PC-9 (cell line): ENCODE data around the gene LUC7L3. TPM values are rescaled to one million over a fixed set of nuclear protein-coding genes. Genes with fewer than 3 reads are reported as not detected.

Source experiments
- BruUV-seq: library from RNA; stranded (reverse); fragments of 400-500 nt; replicated peaks from 2 replicates; lab custom pipeline; 2021; lab: Mats Ljungman, UMichigan
- CTCF ChIA-PET: fragments of 300-600 bp; sonication (Branson Sonifier 250); formaldehyde crosslinking; loops from one replicate; lab custom pipeline; 2022; ENCODE audit warnings: antibody characterized with exemption; lab: Charles Lee
- POLR2A ChIA-PET: fragments of 300-600 bp; sonication (Branson Sonifier 250); formaldehyde crosslinking; loops from one replicate; lab custom pipeline; 2022; ENCODE audit warnings: antibody characterized with exemption; ENCODE audit not compliant: unreplicated experiment; lab: Charles Lee
- DNase-seq, 2 experiments: peaks; one replicate each; pipeline versions ENCODE4 v3.0.0 to v3.0.0-alpha.2; 2015 to 2022; ENCODE audit warnings: mixed read lengths in 1 of 2
- H2AFZ ChIP-seq: fragments of 200-600 bp; sonication (generic); 2 replicates; pipeline ENCODE4 v1.8.1; 2017; ENCODE audit warnings: antibody characterized with exemption
- H3F3A ChIP-seq: fragments of 200-600 bp; sonication (generic); 2 replicates; pipeline ENCODE4 v1.8.1; 2017; ENCODE audit warnings: antibody characterized with exemption, mild to moderate bottlenecking, low read depth; ENCODE audit not compliant: insufficient read depth
- H3K27ac ChIP-seq: fragments of 200-600 bp; sonication (generic); 2 replicates; pipeline ENCODE4 v1.6.1; 2016; ENCODE audit warnings: mixed run types
- H3K27me3 ChIP-seq: fragments of 200-600 bp; sonication (generic); 2 replicates; pipeline ENCODE4 v1.6.1; 2016; ENCODE audit warnings: low read depth, mixed run types; ENCODE audit not compliant: insufficient read depth
- H3K36me3 ChIP-seq: fragments of 200-600 bp; sonication (generic); 2 replicates; pipeline ENCODE4 v1.6.1; 2016; ENCODE audit warnings: low read depth, mixed run types
- H3K4me1 ChIP-seq: fragments of 200-600 bp; sonication (generic); replicated peaks from 2 replicates; pipeline ENCODE4 v1.6.1; 2016; ENCODE audit warnings: mixed run types; ENCODE audit not compliant: insufficient read depth
- H3K4me2 ChIP-seq: fragments of 200-600 bp; sonication (generic); 2 replicates; pipeline ENCODE4 v1.6.1; 2017; ENCODE audit warnings: mixed run types
- H3K4me3 ChIP-seq: fragments of 200-600 bp; sonication (generic); 2 replicates; pipeline ENCODE4 v1.6.1; 2016; ENCODE audit warnings: mixed run types
- H3K79me2 ChIP-seq: fragments of 200-600 bp; sonication (generic); 2 replicates; pipeline ENCODE4 v1.6.1; 2017; ENCODE audit warnings: low read depth, mixed run types
- H3K9me2 ChIP-seq: fragments of 200-600 bp; sonication (generic); 2 replicates; pipeline ENCODE4 v1.8.1; 2017; ENCODE audit warnings: mild to moderate bottlenecking; ENCODE audit not compliant: insufficient read depth
- H3K9me3 ChIP-seq: fragments of 200-600 bp; sonication (generic); 2 replicates; pipeline ENCODE4 v1.8.1; 2016; ENCODE audit warnings: low read depth; ENCODE audit not compliant: insufficient read depth
- H4K20me1 ChIP-seq: fragments of 200-600 bp; sonication (generic); 2 replicates; pipeline ENCODE4 v1.8.1; 2017; ENCODE audit not compliant: insufficient read depth
- CTCF ChIP-seq: fragments of 200-600 bp; sonication (generic); conservative IDR thresholded peaks from 2 replicates; pipeline ENCODE4 v1.6.1; 2017; ENCODE audit warnings: mixed run types, antibody characterized with exemption, mild to moderate bottlenecking, moderate library complexity
- EZH2 ChIP-seq: fragments of 200-600 bp; sonication (generic); IDR thresholded peaks from 2 replicates; pipeline ENCODE4 v1.8.0; 2017; ENCODE audit warnings: antibody characterized with exemption, low read depth
- intact Hi-C: fragments of 100-400 bp; cut with micrococcal nuclease; formaldehyde crosslinking; loops from one replicate; pipeline ENCODE4 v1.10.0; 2022; ENCODE audit not compliant: unreplicated experiment
- total RNA-seq: library from RNA; stranded (reverse); gene quantifications from 2 replicates; pipeline ENCODE4 v1.2.3, GENCODE V29; 2021

Gene LUC7L3
- total RNA-seq, 1 experiment from 2014 or later: 147 TPM

GRCh38 chr17:50781167-50781566 lies 61.8 kb downstream of the LUC7L3 start:
- Histone ChIP-seq H2AFZ (no peak overlapping the region), H3K9me2 (no peaks in the 10 kb centered on the region), H3K4me2 (no peak overlapping the region), H4K20me1 (no peaks in the 10 kb centered on the region), H3K9me3 (no peaks in the 10 kb centered on the region), H3K4me1 (no peaks in the 10 kb centered on the region), H3K27ac (no peak overlapping the region), H3F3A (no peaks in the 10 kb centered on the region), H3K79me2 (no peaks in the 10 kb centered on the region), H3K27me3 (no peaks in the 10 kb centered on the region), H3K4me3 (no peak overlapping the region), H3K36me3 (no peaks in the 10 kb centered on the region)
- intact Hi-C loops: loop anchor here (5.0 kb wide), 1 partner anchor 234 kb away; the partner anchor contains the start of gene SPATA20
- no peak for DNase-seq
- no TSS peak for BruUV-seq
- no peak for TF ChIP-seq CTCF
- no peak for TF ChIP-seq EZH2
- CTCF ChIA-PET: no interaction called here
- POLR2A ChIA-PET: no interaction called here

GRCh38 chr17:50783193-50783660 lies 63.8 kb downstream of the LUC7L3 start:
- peak; percentile 76 to 86 for DNase-seq
- ChIA-PET CTCF (interaction anchor here (0.6 to 1.2 kb wide), 9 partner anchors 11 to 259 kb away, joined by 3 to 26 read pairs (median 5); no protein-coding TSS in a partner anchor), POLR2A (interaction anchor here (0.6 kb wide), 1 partner anchor 101 kb away, joined by 3 read pairs; no protein-coding TSS in a partner anchor)
- no peaks in the 10 kb centered on the region for H4K20me1 ChIP-seq
- intact Hi-C loops: loop anchor here (1.0 to 5.0 kb wide), 5 partner anchors 59 to 370 kb away; partner anchors contain the start of genes NME1 and SPATA20
- no peaks in the 10 kb centered on the region for H3K9me3 ChIP-seq
- H3K79me2 ChIP-seq: no peaks in the 10 kb centered on the region
- TF ChIP-seq CTCF (peak; percentile 100), EZH2 (no peak)
- no TSS peak for BruUV-seq
- no peak overlapping the region for H2AFZ ChIP-seq
- H3K27me3 ChIP-seq: no peaks in the 10 kb centered on the region
- no peaks in the 10 kb centered on the region for H3K9me2 ChIP-seq
- H3F3A ChIP-seq: no peaks in the 10 kb centered on the region
- no peak overlapping the region for H3K4me3 ChIP-seq
- H3K36me3 ChIP-seq: no peaks in the 10 kb centered on the region
- no peaks in the 10 kb centered on the region for H3K4me1 ChIP-seq
- H3K27ac ChIP-seq: no peak overlapping the region
- no peak overlapping the region for H3K4me2 ChIP-seq

GRCh38 chr17:50783905-50784304 lies 64.5 kb downstream of the LUC7L3 start:
- H2AFZ ChIP-seq: no peak overlapping the region
- BruUV-seq: no TSS peak
- H3K4me1 ChIP-seq: no peaks in the 10 kb centered on the region
- ChIA-PET POLR2A (interaction anchor here (0.5 kb wide), 1 partner anchor 82 kb away, joined by 5 read pairs; the partner anchor contains the start of gene TOB1), CTCF (no interaction called here)
- no peak for DNase-seq
- no peaks in the 10 kb centered on the region for H3K9me3 ChIP-seq
- no peaks in the 10 kb centered on the region for H3K9me2 ChIP-seq
- TF ChIP-seq EZH2: no peak
- TF ChIP-seq CTCF: no peak
- H4K20me1 ChIP-seq: no peaks in the 10 kb centered on the region
- H3F3A ChIP-seq: no peaks in the 10 kb centered on the region
- H3K4me2 ChIP-seq: no peak overlapping the region
- intact Hi-C loops: loop anchor here (1.0 to 5.0 kb wide), 5 partner anchors 58 to 369 kb away; partner anchors contain the start of genes NME1 and SPATA20
- no peak overlapping the region for H3K4me3 ChIP-seq
- no peaks in the 10 kb centered on the region for H3K27me3 ChIP-seq
- H3K36me3 ChIP-seq: no peaks in the 10 kb centered on the region
- no peak overlapping the region for H3K27ac ChIP-seq
- no peaks in the 10 kb centered on the region for H3K79me2 ChIP-seq
